Endothelial cell of umbilical vein (primary cell): ENCODE results near the gene KRT8. TPM values are rescaled to one million over a fixed set of nuclear protein-coding genes. Genes with fewer than 3 reads are reported as not detected.

Experiments
- BruUV-seq: library from RNA; stranded (reverse); fragments of 400-500 nt; replicated peaks from 2 replicates; lab custom pipeline; 2021; lab: Mats Ljungman, UMichigan
- CTCF ChIA-PET: fragments of 300-600, 350-600 bp; sonication (Branson Sonifier 250); formaldehyde crosslinking; loops from one replicate; lab custom pipeline; 2021; ENCODE audit warnings: antibody characterized with exemption, inconsistent platforms; lab: Charles Lee
- POLR2A ChIA-PET: fragments of 300-600, 350-600 bp; sonication (Branson Sonifier 250); formaldehyde crosslinking; loops from one replicate; lab custom pipeline; 2021; ENCODE audit warnings: antibody characterized with exemption, inconsistent platforms; lab: Charles Lee
- DNase-seq: peaks from one replicate; pipeline ENCODE4 v3.0.0-alpha.2; 2011; ENCODE audit warnings: low read depth, low spot score
- FAIRE-seq: peaks from 2 replicates; lab custom pipeline; 2011; peaks lifted over from hg19 to GRCh38; lab: Jason Lieb, UNC
- H2AFZ ChIP-seq: 2 replicates; pipeline ENCODE4 v1.6.0; 2012; ENCODE audit warnings: low read depth, low read length, control low read depth, inconsistent platforms
- H3K27ac ChIP-seq: 2 replicates; pipeline ENCODE4 v1.5.1; 2011; ENCODE audit warnings: low read depth, mild to moderate bottlenecking, control low read depth, low read length, moderate library complexity; ENCODE audit not compliant: insufficient read depth
- H3K27me3 ChIP-seq, 2 experiments: 2 replicates each; pipeline versions ENCODE4 v1.6.0 to v1.6.1; 2011; ENCODE audit warnings: low read length in 2 of 2, mixed read lengths in 1 of 2; ENCODE audit not compliant: control insufficient read depth in 2 of 2, insufficient read depth in 2 of 2
- H3K36me3 ChIP-seq, 2 experiments: 2 replicates in 1 of 2; 3 replicates in 1 of 2; pipeline ENCODE4 v1.5.1; 2011; ENCODE audit warnings: low read length in 2 of 2, mild to moderate bottlenecking in 1 of 2, moderate library complexity in 1 of 2; ENCODE audit not compliant: control insufficient read depth in 2 of 2, insufficient read depth in 2 of 2; ENCODE audit errors: extremely low read depth in 1 of 2
- H3K4me1 ChIP-seq: 3 replicates; pipeline ENCODE4 v1.5.1; 2011; ENCODE audit warnings: mild to moderate bottlenecking, low read length; ENCODE audit not compliant: control insufficient read depth, insufficient read depth; ENCODE audit errors: extremely low read depth
- H3K4me2 ChIP-seq: 2 replicates; pipeline ENCODE4 v1.6.1; 2011; ENCODE audit warnings: low read length, control low read depth, mixed read lengths; ENCODE audit not compliant: insufficient read depth
- H3K4me3 ChIP-seq, 3 experiments: fragments of 200-600 bp in 1 of 3; sonication (generic), shearing (Covaris generic) in 1 of 3; replicated peaks in 1 of 3; 2 replicates each; pipeline ENCODE4 v1.5.1; 2011 to 2016; ENCODE audit warnings: control low read depth in 3 of 3, low read length in 3 of 3, mild to moderate bottlenecking in 2 of 3, inconsistent platforms in 1 of 3, low read depth in 1 of 3, moderate library complexity in 1 of 3; ENCODE audit not compliant: insufficient read depth in 1 of 3
- H3K79me2 ChIP-seq: 2 replicates; pipeline ENCODE4 v1.6.0; 2012; ENCODE audit warnings: low read length, inconsistent platforms; ENCODE audit not compliant: control insufficient read depth, insufficient read depth
- H3K9ac ChIP-seq: replicated peaks from 2 replicates; pipeline ENCODE3; 2011; ENCODE audit warnings: low read length, control low read depth; ENCODE audit not compliant: insufficient read depth; ENCODE audit errors: extremely low read depth
- H3K9me1 ChIP-seq: replicated peaks from 3 replicates; pipeline ENCODE4 v1.6.0; 2011; ENCODE audit warnings: mild to moderate bottlenecking, low read length; ENCODE audit not compliant: control insufficient read depth, insufficient read depth; ENCODE audit errors: extremely low read depth
- H3K9me3 ChIP-seq: replicated peaks from 2 replicates; pipeline ENCODE4 v1.5.1; 2012; ENCODE audit warnings: low read length, inconsistent platforms; ENCODE audit not compliant: control insufficient read depth, insufficient read depth
- H4K20me1 ChIP-seq: replicated peaks from 2 replicates; pipeline ENCODE3; 2011; ENCODE audit warnings: mild to moderate bottlenecking, low read length; ENCODE audit not compliant: control insufficient read depth, insufficient read depth; ENCODE audit errors: extremely low read depth
- CTCF ChIP-seq, 2 donors: IDR thresholded peaks; 1 replicate in 1 of 2; 2 replicates in 1 of 2; pipeline ENCODE4 v1.5.1; 2011; ENCODE audit warnings: low read length in 2 of 2, mild to moderate bottlenecking in 2 of 2, moderate library complexity in 2 of 2, control low read depth in 1 of 2, inconsistent platforms in 1 of 2, low read depth in 1 of 2; ENCODE audit not compliant: insufficient read depth in 1 of 2; ENCODE audit errors: extremely low read depth in 1 of 2
- EZH2 ChIP-seq: IDR thresholded peaks from 2 replicates; pipeline ENCODE4 v1.6.1; 2012; ENCODE audit warnings: borderline replicate concordance, low read depth, mild to moderate bottlenecking, moderate library complexity, low read length, inconsistent platforms; ENCODE audit not compliant: severe bottlenecking
- FOS ChIP-seq: IDR thresholded peaks from 2 replicates; pipeline ENCODE4 v1.6.1; 2011; ENCODE audit warnings: mild to moderate bottlenecking, low read length, moderate library complexity, borderline replicate concordance; ENCODE audit not compliant: insufficient read depth
- GATA2 ChIP-seq: IDR thresholded peaks from 2 replicates; pipeline ENCODE4 v1.7.0; 2011; ENCODE audit warnings: low read depth, mild to moderate bottlenecking, moderate library complexity, mixed read lengths, low read length; ENCODE audit not compliant: insufficient read length, insufficient read depth
- JUN ChIP-seq: IDR thresholded peaks from 2 replicates; pipeline ENCODE4 v1.6.1; 2011; ENCODE audit warnings: borderline replicate concordance, low read depth; ENCODE audit not compliant: insufficient read length, insufficient read depth
- MAX ChIP-seq: IDR thresholded peaks from 2 replicates; pipeline ENCODE4 v1.6.1; 2011; ENCODE audit not compliant: insufficient read depth, insufficient read length
- MYC ChIP-seq: IDR thresholded peaks from one replicate; pipeline ENCODE4 v1.6.1; 2011; ENCODE audit warnings: mild to moderate bottlenecking, low read depth, low read length
- POLR2A ChIP-seq: IDR thresholded peaks from 2 replicates; pipeline ENCODE4 v1.6.1; 2012; ENCODE audit warnings: low read depth, mild to moderate bottlenecking, control low read depth, low read length
- POLR2AphosphoS5 ChIP-seq: IDR thresholded peaks from 2 replicates; pipeline ENCODE4 v1.6.1; 2012; ENCODE audit warnings: low read depth, mild to moderate bottlenecking, control low read depth, low read length, moderate library complexity; ENCODE audit not compliant: insufficient read depth
- dilution Hi-C: fragments of 300-500 bp; cut with MboI; formaldehyde crosslinking; loops from one replicate; pipeline ENCODE4 v1.15.0; 2019; ENCODE audit warnings: low sequenced_read_pairs; ENCODE audit not compliant: extremely low pct_ligation_motif_present
- intact Hi-C: fragments of 100-400 bp; cut with micrococcal nuclease; formaldehyde crosslinking; loops from one replicate; pipeline ENCODE4 v1.10.0; 2022
- polyA plus RNA-seq, 4 experiments: library from polyadenylated mRNA; depleted of rRNA in 3 of 4; stranded (reverse) in 3 of 4; unstranded in 1 of 4; fragments of >200 nt; gene quantifications; 2 replicates each; pipeline versions ENCODE4 v1.2.1 to v1.2.3, GENCODE V29; 2011 to 2012; ENCODE audit warnings: missing spikeins in 1 of 4
- total RNA-seq: library from RNA; stranded (reverse); gene quantifications from 2 replicates; pipeline ENCODE4 v1.2.3, GENCODE V29; 2021

The KRT8 gene
- total and polyA plus RNA-seq, 2 donors (not counting 3 experiments of a cell fraction or from before 2014, with no cell fraction given) = 23.5 to 31.7 TPM

- intact Hi-C loops = loop anchor here (10.0 kb wide), 1 partner anchor 662 kb away; no protein-coding TSS in a partner anchor
Observed at GRCh38 chr12:52877242-52877641, 27.6 kb downstream of the KRT8 start.

More at GRCh38 chr12:52877242-52877641, 27.6 kb downstream of the KRT8 start:
- Histone ChIP-seq H3K27me3 (no peaks in the 10 kb centered on the region), H3K79me2 (no peaks in the 10 kb centered on the region), H3K9ac (no peak overlapping the region), H2AFZ (no peak overlapping the region), H3K4me1 (peaks cover 12% of the 10 kb centered on the region), H3K36me3 (no peaks in the 10 kb centered on the region), H4K20me1 (no peaks in the 10 kb centered on the region), H3K9me3 (no peaks in the 10 kb centered on the region), H3K27ac (no peak overlapping the region), H3K9me1 (no peaks in the 10 kb centered on the region), H3K4me3 (no peak overlapping the region), H3K4me2 (no peak overlapping the region)
- dilution Hi-C loops = loop anchor here (25.0 kb wide), 1 partner anchor 110 kb away; no protein-coding TSS in a partner anchor
- TF ChIP-seq POLR2AphosphoS5 (no peak), MYC (no peak), POLR2A (no peak), EZH2 (no peak), JUN (no peak), FOS (no peak), GATA2 (no peak), CTCF (IDR thresholded peaks at IDR 0.05; ENCODE audit: extremely low read depth in 1 of 2, insufficient read depth in 1 of 2, low read depth in 1 of 2, low read length in 2 of 2) (no peak), MAX (no peak)
- DNase-seq (no peak), FAIRE-seq (no peak)
- CTCF ChIA-PET = interaction anchor here (1.0 to 4.8 kb wide), 4 partner anchors 103 to 852 kb away, joined by 4 to 135 read pairs (median 10); no protein-coding TSS in a partner anchor
- no TSS peak for BruUV-seq
- POLR2A ChIA-PET = no interaction called here
